WTC11 (cell line): Measurements from ENCODE around the gene SMG1. TPM values are rescaled to one million over a fixed set of nuclear protein-coding genes. Genes with fewer than 3 reads are reported as not detected.
"Not testable (repeated sequence)": the region's sequence is repeated elsewhere in the genome, so short reads cannot be mapped to it uniquely, and the experiment has no call there.

Experiments used
- ATAC-seq: fragments of 200-7000 bp; cut with Tn5 transposase; 2 replicates; pipeline ENCODE4 v1.10.0; 2021; ENCODE audit warnings: mild to moderate bottlenecking, moderate library complexity
- CTCF ChIA-PET: fragments of 300-600 bp; sonication (Branson Sonifier 250); formaldehyde crosslinking; loops from one replicate; lab custom pipeline; 2021; ENCODE audit warnings: antibody characterized with exemption; lab: Charles Lee
- POLR2A ChIA-PET: fragments of 350-600 bp; sonication (Branson Sonifier 250); formaldehyde crosslinking; loops from one replicate; lab custom pipeline; 2021; ENCODE audit warnings: antibody characterized with exemption; lab: Charles Lee
- DNase-seq: peaks from one replicate; pipeline ENCODE4 v3.0.0; 2021; ENCODE audit warnings: low spot score
- H3K27ac Mint-ChIP-seq: 2 replicates; pipeline ENCODE4 v1.8.0; 2021; ENCODE audit warnings: mixed read lengths
- H3K27me3 Mint-ChIP-seq: 2 replicates; pipeline ENCODE4 v1.8.0; 2021; ENCODE audit warnings: low read depth, mild to moderate bottlenecking, moderate library complexity, mixed read lengths
- H3K36me3 Mint-ChIP-seq: 2 replicates; pipeline ENCODE4 v1.8.0; 2021; ENCODE audit warnings: mixed read lengths
- H3K4me1 Mint-ChIP-seq: 2 replicates; pipeline ENCODE4 v1.8.0; 2022; ENCODE audit warnings: mixed read lengths
- H3K4me3 Mint-ChIP-seq: 2 replicates; pipeline ENCODE4 v1.8.0; 2021; ENCODE audit warnings: mild to moderate bottlenecking, moderate library complexity, mixed read lengths
- H3K9me3 Mint-ChIP-seq: 2 replicates; pipeline ENCODE4 v1.8.0; 2021; ENCODE audit warnings: mixed read lengths
- ETV6 ChIP-seq: sonication (generic); formaldehyde crosslinking; IDR thresholded peaks from 2 replicates; pipeline ENCODE4 v1.8.1; 2022; ENCODE audit warnings: mild to moderate bottlenecking, missing genetic modification reagents
- HMGXB4 ChIP-seq: sonication (generic); formaldehyde crosslinking; IDR thresholded peaks from 2 replicates; pipeline ENCODE4 v1.8.1; 2023; ENCODE audit warnings: mild to moderate bottlenecking, moderate library complexity, missing genetic modification reagents
- ZNF512 ChIP-seq: sonication (generic); formaldehyde crosslinking; IDR thresholded peaks from 2 replicates; pipeline ENCODE4 v1.8.1; 2022; ENCODE audit warnings: missing genetic modification reagents, borderline replicate concordance
- total RNA-seq: library from RNA; stranded (reverse); gene quantifications from 3 replicates; pipeline ENCODE4 v1.2.3, GENCODE V29; 2021

Gene SMG1
- total RNA-seq, 1 experiment from 2014 or later: 72.2 TPM

GRCh38 chr16:18901194-18901593, 25.0 kb downstream of the SMG1 start:
- POLR2A ChIA-PET, H3K27ac Mint-ChIP-seq, H3K4me3 Mint-ChIP-seq, H3K36me3 Mint-ChIP-seq, ATAC-seq, DNase-seq, H3K9me3 Mint-ChIP-seq, H3K27me3 Mint-ChIP-seq: not testable (repeated sequence)
- H3K4me1 Mint-ChIP-seq: peaks cover 18% of the 10 kb centered on the region
- CTCF ChIA-PET: interaction anchor here (0.6 kb wide), 1 partner anchor 58 kb away, joined by 4 read pairs; no protein-coding TSS in a partner anchor

- H3K4me3 Mint-ChIP-seq, H3K27me3 Mint-ChIP-seq, DNase-seq, ATAC-seq, CTCF ChIA-PET, H3K9me3 Mint-ChIP-seq, H3K4me1 Mint-ChIP-seq, POLR2A ChIA-PET: not testable (repeated sequence)
- Mint-ChIP-seq H3K27ac (peak overlapping the region; percentile 8; the same call in 1 of the 2 replicates), H3K36me3 (peaks cover 31% of the 10 kb centered on the region)
Observed at GRCh38 chr16:18884456-18884855, 41.8 kb downstream of the SMG1 start.

- ATAC-seq, H3K27ac Mint-ChIP-seq, H3K27me3 Mint-ChIP-seq, H3K4me1 Mint-ChIP-seq, DNase-seq, H3K4me3 Mint-ChIP-seq, CTCF ChIA-PET, POLR2A ChIA-PET, H3K9me3 Mint-ChIP-seq: not testable (repeated sequence)
- H3K36me3 Mint-ChIP-seq: peaks cover 39% of the 10 kb centered on the region
Observed at GRCh38 chr16:18877734-18878133, 48.5 kb downstream of the SMG1 start.

DNA sequence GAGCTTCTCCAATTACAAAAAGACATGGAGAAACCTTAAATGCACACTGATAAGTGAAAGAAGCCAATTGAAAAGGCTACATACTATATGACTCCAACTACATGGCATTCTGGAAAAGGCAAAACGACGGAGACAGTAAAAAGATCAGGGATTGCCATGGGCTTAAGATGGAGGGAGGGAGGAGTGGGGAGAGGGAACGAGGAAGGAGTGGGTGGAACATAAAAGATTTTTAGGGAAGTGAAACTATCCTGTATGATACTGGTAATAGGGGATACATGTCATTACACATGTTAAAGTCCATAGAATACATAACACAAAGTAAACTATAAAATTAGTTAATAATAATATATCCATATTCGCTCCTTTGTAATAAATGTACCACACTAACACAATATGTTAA, 48.9 kb downstream of the SMG1 start:
- ATAC-seq, CTCF ChIA-PET, H3K4me1 Mint-ChIP-seq, H3K9me3 Mint-ChIP-seq, DNase-seq, H3K27me3 Mint-ChIP-seq, H3K4me3 Mint-ChIP-seq, H3K27ac Mint-ChIP-seq, POLR2A ChIA-PET: not testable (repeated sequence)
- H3K36me3 Mint-ChIP-seq: peaks cover 42% of the 10 kb centered on the region

- ATAC-seq, DNase-seq, H3K27me3 Mint-ChIP-seq, H3K27ac Mint-ChIP-seq, POLR2A ChIA-PET, H3K4me3 Mint-ChIP-seq, H3K9me3 Mint-ChIP-seq, H3K4me1 Mint-ChIP-seq, CTCF ChIA-PET: not testable (repeated sequence)
- H3K36me3 Mint-ChIP-seq: peaks cover 41% of the 10 kb centered on the region
Observed at GRCh38 chr16:18876301-18876700, 49.9 kb downstream of the SMG1 start.

- H3K9me3 Mint-ChIP-seq, H3K4me1 Mint-ChIP-seq, DNase-seq, H3K4me3 Mint-ChIP-seq, CTCF ChIA-PET, ATAC-seq, H3K27ac Mint-ChIP-seq, POLR2A ChIA-PET, H3K27me3 Mint-ChIP-seq: not testable (repeated sequence)
- peaks cover 58% of the 10 kb centered on the region for H3K36me3 Mint-ChIP-seq
Observed at GRCh38 chr16:18869043-18869771, 57.0 kb downstream of the SMG1 start.

GRCh38 chr16:18866277-18866823, 59.9 kb downstream of the SMG1 start:
- H3K36me3 Mint-ChIP-seq: peaks cover 64% of the 10 kb centered on the region
- H3K9me3 Mint-ChIP-seq, H3K4me3 Mint-ChIP-seq, H3K27ac Mint-ChIP-seq, CTCF ChIA-PET, H3K27me3 Mint-ChIP-seq, ATAC-seq, H3K4me1 Mint-ChIP-seq, DNase-seq: not testable (repeated sequence)
- POLR2A ChIA-PET: interaction anchor here (0.7 kb wide), 1 partner anchor 17 kb away, joined by 3 read pairs; no protein-coding TSS in a partner anchor

- CTCF ChIA-PET, POLR2A ChIA-PET, H3K4me3 Mint-ChIP-seq, DNase-seq, H3K9me3 Mint-ChIP-seq, H3K4me1 Mint-ChIP-seq, H3K27ac Mint-ChIP-seq, H3K27me3 Mint-ChIP-seq, ATAC-seq: not testable (repeated sequence)
- H3K36me3 Mint-ChIP-seq: peaks cover 62% of the 10 kb centered on the region
Observed at GRCh38 chr16:18862891-18863290, 63.3 kb downstream of the SMG1 start.

GRCh38 chr16:18855196-18855595, 71.0 kb downstream of the SMG1 start:
- ChIA-PET POLR2A (no interaction called here), CTCF (interaction anchor here (0.9 kb wide), 1 partner anchor 53 kb away, joined by 3 read pairs; no protein-coding TSS in a partner anchor)
- Mint-ChIP-seq H3K4me3 (no peak overlapping the region), H3K27me3 (no peaks in the 10 kb centered on the region), H3K27ac (peak overlapping the region; percentile 18; the same call in 1 of the 2 replicates), H3K4me1 (no peaks in the 10 kb centered on the region), H3K36me3 (peaks cover 73% of the 10 kb centered on the region), H3K9me3 (no peaks in the 10 kb centered on the region)
- TF ChIP-seq HMGXB4 (CRISPR knock-in tag): no peak
- no peak for TF ChIP-seq ZNF512 (CRISPR knock-in tag)
- no peak for TF ChIP-seq ETV6
- DNase-seq (no peak), ATAC-seq (no peak)
